HG03342 (cell line): Measurements from ENCODE around the gene RASA1.

ENCODE experiments used
- ATAC-seq: cut with Tn5 transposase; IDR thresholded peaks from one replicate; pipeline ENCODE4 v1.9.1; 2021; ENCODE audit warnings: mild to moderate bottlenecking, moderate library complexity; ENCODE audit not compliant: unreplicated experiment

The RASA1 gene

DNA sequence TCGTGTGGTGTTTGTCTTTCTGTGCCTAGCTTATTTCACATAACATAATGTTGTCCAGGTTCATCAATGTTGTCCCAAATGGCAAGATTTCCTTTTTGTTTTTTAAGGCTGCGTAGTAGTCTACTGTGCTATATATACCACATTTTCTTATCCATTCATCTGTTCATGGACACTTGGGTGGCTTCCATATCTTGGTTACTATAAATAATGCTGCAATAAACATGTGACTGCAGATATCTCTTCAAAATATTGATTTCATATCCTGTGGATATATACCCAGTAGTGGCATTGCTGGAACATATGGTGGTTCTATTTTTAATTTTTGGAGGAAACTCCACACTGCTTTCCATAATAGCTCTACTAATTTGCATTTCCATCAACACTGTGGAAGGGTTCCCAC is 170.5 kb downstream of the RASA1 start:
- no peak for ATAC-seq
